OCI-LY3 (cell line): ENCODE data around the gene WASF2.

Source experiments
- EZH2phosphoT487 ChIP-seq: fragments of 200-600 bp; shearing (Covaris generic); IDR thresholded peaks from 2 replicates; pipeline ENCODE4 v1.6.1; 2018; ENCODE audit warnings: antibody characterized with exemption, mixed run types, low read depth
- TF ChIP-seq, protein P1 (sequence below): fragments of 200-600, 300-600 bp; sonication (generic); IDR thresholded peaks from 2 replicates; pipeline ENCODE4 v1.5.1; 2014; ENCODE audit warnings: antibody characterized with exemption, low read length, low read depth

DNA sequence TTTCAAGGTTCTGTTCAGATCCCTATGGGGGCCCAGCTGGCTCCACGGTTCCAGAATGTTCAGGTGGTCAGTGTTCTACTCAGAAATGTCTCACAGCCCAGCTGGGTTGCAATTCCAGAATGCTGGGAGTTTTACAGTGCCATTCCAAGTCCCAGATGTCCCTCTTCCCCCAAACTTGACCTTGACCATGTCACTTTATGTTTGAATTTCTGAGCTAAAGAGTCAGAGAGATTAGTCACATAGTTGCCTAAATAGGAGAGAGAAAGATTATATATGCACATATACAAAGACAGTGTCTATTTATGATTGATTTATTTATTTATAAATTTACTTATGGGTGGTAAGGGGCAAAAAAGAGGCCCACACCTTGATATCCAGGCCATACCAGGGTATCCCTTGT is 95.0 kb downstream of the WASF2 start:
- TF ChIP-seq, protein P1, sequence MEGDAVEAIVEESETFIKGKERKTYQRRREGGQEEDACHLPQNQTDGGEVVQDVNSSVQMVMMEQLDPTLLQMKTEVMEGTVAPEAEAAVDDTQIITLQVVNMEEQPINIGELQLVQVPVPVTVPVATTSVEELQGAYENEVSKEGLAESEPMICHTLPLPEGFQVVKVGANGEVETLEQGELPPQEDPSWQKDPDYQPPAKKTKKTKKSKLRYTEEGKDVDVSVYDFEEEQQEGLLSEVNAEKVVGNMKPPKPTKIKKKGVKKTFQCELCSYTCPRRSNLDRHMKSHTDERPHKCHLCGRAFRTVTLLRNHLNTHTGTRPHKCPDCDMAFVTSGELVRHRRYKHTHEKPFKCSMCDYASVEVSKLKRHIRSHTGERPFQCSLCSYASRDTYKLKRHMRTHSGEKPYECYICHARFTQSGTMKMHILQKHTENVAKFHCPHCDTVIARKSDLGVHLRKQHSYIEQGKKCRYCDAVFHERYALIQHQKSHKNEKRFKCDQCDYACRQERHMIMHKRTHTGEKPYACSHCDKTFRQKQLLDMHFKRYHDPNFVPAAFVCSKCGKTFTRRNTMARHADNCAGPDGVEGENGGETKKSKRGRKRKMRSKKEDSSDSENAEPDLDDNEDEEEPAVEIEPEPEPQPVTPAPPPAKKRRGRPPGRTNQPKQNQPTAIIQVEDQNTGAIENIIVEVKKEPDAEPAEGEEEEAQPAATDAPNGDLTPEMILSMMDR: no peak
- no peak for TF ChIP-seq EZH2phosphoT487
